DMS79 (cell line): ENCODE results near the gene IFITM2.
"Not testable (repeated sequence)": the region's sequence is repeated elsewhere in the genome, so short reads cannot be mapped to it uniquely, and the experiment has no call there.

Source experiments
- DNase-seq: peaks from one replicate; lab custom pipeline; 2025; lab: John Stamatoyannopoulos, UW

IFITM2 gene

DNA sequence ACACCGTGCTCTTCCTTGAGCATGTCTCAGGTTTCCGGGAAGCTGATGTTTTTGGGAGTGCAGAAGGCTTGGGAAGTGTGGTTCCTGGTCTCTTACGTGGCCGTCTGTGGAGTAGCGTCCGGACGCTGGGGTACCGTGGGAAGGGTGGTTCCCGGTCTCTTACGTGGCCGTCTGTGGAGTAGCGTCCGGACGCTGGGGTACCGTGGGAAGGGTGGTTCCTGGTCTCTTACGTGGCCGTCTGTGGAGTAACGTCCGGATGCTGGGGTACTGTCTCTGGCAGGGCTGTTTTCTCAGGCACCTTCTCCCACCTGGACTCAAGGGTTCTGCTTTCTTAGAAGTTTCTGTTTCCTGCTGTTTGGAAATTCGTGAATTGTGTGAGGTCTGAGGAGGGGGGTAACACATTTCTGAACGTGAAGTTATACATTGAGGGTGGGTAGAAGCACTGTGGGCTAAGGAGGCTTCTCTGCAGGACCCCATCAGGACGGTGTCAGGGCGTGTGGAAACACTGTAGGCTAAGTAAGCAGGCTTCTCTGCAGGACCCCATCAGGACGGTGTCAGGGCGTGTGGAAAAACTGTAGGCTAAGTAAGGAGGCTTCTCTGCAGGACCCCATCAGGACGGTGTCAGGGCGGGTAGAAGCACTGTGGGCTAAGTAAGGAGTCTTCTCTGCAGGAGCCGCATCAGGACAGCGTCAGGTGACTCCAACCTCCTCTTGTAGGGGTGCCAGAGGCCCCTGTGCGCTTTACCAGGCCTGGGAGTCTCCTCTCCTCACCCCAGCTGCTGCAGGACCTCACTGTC is 18.4 kb downstream of the IFITM2 start:
- DNase-seq = no peak

DNA sequence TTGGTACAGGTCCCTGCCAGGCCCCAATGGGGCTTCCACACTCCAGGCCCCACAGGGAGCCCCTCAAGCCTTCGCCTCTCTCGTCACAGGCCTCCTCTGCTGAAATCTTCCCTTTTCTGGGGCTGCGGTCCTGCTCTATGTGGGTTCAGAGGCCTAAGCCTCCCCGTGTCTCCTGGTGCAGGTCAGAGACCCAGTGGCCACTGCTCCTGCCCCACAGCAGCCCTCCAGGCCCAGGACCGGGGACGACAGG is 18.9 kb downstream of the IFITM2 start:
- DNase-seq = no peak

GRCh38 chr11:326842-327580 is 19.4 kb downstream of the IFITM2 start:
- no peak for DNase-seq

GRCh38 chr11:327581-327923 is 19.9 kb downstream of the IFITM2 start:
- no peak for DNase-seq

DNA sequence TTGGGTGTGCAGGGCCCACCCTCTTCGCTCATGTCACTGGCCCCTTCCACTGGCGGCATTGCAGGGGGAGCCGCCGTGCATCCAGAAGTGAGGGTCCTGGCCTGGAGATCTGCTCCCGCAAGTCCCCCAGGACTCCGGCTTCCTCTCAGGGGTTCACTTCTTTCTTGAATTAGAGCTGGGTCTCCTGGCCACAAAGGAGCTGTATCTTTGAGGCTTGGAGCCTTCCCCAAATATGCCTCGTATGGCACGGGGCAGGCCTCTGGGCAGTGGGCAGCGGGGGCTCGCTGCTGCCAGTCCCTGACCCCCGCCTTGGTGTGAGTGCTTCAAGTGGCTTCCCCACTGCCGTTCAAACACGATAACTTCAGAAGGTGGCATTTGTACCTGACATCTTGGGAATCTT is 20.4 kb downstream of the IFITM2 start:
- DNase-seq = no peak

DNA sequence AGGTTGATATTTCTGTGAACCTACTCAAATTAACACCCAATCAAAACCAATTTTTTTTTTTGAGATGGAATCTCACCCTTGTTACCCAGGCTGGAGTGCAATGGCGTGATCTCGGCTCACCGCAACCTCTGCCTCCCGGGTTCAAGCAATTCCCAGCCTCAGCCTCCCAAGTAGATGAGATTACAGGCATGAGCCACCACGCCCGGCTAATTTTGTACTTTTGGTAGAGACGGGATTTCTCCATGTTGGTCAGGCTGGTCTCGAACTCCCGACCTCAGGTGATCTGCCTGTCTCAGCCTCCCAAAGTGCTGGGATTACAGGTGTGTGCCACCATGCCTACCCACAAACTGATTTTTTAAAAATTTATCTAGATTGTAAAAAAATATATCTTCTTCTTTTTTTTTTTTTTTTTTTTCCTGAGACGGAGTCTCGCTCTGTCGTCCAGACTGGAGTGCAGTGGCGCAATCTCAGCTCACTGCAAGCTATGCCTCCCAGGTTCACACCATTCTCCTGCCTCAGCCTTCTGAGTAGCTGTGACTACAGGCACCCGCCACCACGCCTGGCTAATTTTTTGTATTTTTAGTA is 21.0 kb downstream of the IFITM2 start:
- not testable (repeated sequence) for DNase-seq

DNA sequence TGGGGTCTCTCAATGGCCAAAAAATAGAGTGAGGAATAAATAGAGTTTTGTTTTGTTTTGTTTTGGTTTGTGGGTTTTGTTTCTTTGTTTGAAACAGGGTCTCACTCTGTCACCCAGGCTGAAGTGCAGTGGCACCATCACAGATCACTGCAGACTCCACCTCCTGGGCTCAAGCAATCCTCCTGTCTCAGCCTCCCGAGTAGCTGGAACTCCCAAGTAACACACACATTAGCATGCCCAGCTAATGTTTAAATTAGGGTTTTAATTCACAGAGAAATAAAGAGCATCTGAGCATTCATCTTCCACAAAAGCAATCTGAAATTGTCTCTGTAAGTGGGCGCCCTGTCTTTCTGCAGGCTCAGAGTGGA is 22.3 kb downstream of the IFITM2 start:
- no peak for DNase-seq

GRCh38 chr11:330307-330693 is 22.7 kb downstream of the IFITM2 start:
- no peak for DNase-seq

DNA sequence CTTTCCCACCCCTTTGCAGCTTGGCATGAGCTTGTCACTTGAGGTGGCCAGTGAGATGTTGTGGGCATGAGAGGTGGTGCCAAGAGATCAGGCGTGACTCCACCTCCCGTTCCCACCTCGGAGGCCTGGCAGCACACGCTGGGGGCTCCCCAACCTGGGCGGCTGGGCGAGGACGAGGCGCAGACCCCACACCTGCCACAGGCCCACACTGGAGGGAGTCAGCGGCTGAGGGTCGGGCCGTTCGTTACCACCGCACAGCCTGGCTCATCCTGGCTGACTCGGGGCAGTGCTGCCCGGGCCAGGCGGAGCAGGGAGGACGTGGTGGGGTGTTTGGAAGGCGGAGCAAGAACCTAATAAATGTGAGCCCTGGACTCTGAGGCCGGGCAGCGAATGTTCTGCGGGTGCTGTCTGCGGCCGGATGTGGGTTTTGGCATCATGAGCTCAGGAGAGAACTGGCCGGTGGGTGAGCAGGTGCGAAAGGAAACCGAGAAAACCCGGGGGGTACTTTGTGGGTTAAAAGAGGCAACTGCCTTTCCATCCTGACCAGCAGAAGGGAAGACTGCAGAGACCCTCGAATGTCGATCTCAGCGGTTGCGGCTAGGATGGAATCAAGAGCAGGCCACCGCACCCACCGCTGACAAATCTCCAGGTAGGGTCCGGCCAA is 23.2 kb downstream of the IFITM2 start:
- DNase-seq = no peak

- DNase-seq = no peak
Measured at GRCh38 chr11:331358-332060, 23.9 kb downstream of the IFITM2 start.

GRCh38 chr11:332651-333480 is 25.2 kb downstream of the IFITM2 start:
- no peak for DNase-seq

DNA sequence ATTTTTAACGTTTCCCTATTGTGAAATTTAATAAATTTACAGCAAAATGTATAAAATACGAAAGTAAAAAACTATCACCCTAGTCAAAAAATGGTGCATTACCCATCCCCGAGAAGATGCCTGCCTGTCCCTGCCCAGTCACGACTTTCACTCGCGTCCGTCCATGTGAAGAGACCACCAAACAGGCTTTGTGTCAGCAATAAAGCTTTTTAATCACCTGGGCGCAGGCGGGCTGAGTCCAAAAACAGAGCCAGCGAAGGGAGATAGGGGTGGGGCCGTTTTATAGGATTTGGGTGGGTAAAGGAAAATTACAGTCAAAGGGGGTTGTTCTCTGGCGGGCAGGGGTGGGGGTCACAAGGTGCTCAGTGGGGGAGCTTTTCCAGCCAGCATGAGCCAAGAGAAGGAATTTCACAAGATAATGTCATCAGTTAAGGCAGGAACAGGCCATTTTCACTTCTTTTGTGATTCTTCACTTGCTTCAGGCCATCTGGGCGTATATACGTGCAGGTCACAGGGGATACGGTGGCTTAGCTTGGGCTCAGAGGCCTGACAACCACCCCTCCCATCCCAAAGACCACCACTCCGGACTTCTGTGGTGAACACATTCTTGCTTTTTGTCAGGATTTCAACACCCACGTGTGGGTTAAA is 26.1 kb downstream of the IFITM2 start:
- DNase-seq = not testable (repeated sequence)

- no peak for DNase-seq
Measured at GRCh38 chr11:334264-334994, 26.8 kb downstream of the IFITM2 start.

DNA sequence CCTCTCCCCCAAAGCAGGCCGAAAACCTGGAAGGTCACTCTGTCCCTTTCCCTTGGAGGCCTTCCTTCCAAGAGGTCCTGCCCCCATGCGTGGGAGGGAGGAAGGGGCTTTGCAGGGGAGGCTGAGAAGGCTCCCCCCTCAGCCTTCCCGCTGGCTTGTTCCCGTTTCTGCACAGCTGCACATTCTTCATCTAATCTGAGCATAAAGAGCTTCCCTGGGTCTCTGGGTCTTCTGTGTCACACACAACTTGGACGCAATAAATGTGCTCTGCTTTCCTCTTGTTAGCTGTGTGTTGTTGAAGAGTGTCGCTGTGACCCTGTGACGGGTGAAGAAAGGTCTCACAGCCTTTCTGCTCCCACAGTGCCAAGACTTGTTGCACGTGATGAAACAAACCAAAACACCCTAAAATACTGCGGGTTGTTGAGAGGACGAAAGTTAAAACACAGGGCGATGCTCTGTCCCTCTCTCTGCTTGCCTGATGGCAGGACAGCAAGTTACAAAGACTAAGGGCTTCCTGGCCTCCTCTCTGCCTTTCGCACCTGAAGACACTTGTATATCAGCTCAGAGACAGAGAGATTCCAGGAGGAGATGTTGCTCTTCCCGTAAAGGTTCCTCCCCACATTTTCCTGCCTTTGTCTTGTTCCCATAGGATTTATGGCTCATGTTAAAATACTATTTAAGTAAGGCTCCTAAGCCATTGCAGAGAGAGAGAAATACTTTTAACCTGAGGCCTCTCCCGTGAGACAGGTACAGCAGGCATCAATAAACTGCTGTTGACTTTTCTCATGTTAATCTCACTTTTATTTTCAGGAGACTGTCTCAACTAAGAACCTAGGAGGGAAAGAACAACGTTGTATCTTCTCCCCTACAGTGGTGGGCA is 28.4 kb downstream of the IFITM2 start:
- no peak for DNase-seq

- DNase-seq = no peak
Measured at GRCh38 chr11:336659-337198, 29.1 kb downstream of the IFITM2 start.

- DNase-seq = no peak
Measured at GRCh38 chr11:337711-338110, 30.1 kb downstream of the IFITM2 start.

- DNase-seq = no peak
Measured at GRCh38 chr11:339963-340362, 32.3 kb downstream of the IFITM2 start.

DNA sequence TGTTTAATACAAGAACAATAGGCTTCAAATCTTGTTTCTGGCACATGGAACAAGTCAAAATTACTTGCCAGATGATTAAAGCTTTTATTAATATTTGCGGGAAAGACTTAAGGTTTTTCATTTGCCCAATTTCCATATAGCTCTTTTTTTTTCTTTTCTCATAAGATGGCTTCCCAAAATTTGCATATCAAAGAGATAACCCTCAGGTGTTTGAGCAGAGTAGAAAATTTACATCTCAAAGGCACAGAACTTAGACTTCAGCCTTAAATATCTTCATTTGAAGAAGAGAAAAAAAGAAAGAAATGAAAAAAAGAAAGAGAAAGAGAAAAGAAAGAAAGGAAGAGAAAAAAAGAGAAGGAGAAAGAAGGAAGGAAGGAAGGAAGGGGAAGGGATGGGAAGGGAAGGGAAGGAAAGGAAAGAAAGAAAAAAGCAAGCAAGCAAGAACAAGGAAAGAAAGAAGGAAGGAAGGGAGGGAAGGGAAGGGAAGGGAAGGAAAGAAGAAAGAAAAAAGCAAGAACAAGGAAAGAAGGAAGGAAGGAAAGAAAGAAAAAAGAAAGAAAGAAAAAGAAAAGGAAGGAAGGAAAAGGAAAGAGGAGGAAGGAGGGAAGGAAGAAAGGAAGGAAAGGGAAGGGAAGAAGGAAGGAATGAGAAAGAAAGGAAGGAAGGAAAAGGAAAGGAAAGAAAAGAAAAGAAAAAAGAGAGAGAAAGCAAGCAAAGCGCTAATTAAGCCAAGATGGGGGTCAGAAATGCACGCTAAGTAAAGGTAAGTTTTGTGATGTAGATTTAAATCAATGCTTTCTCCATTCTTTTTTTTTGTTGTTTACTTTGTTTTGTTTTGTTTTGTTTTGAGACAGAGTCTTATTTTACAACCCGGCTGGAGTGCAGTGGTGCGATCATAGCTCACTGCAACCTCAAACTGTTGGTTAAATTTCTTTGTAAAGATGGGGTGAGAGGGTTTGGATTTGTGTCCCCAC is 33.2 kb downstream of the IFITM2 start:
- no peak for DNase-seq
